ENCODE results near the gene TSSK2. TPM values are rescaled to one million over a fixed set of nuclear protein-coding genes. Genes with fewer than 3 reads are reported as not detected.

The TSSK2 gene
- total RNA-seq, 4 donors from 2014 or later, result not detected

Other genes with a start within 250 kb of the TSSK2 start
- 1 to 10 TPM in 2 of 4 donors, under 1 TPM in 1, not detected in 1; 0.79 to 3.4 (median 1.5) TPM for gene DGCR6, start 225.0 kb upstream of the TSSK2 start, total RNA-seq
- 10 to 100 TPM in 2 of 4 donors, 1 to 10 TPM in 2; 3.5 to 14.2 (median 9.3) TPM for gene PRODH, start 195.0 kb upstream of the TSSK2 start, total RNA-seq
- 100 to 1,000 TPM in 1 of 4 donors, 10 to 100 TPM in 3; 71.6 to 106 (median 94.3) TPM for gene DGCR2, start 8.9 kb upstream of the TSSK2 start, total RNA-seq
- gene ESS2, start 13.3 kb downstream of the TSSK2 start, total RNA-seq, result 10 to 100 TPM in 2 of 4 donors, 1 to 10 TPM in 2; 3.8 to 13.7 (median 10.4) TPM
- gene GSC2, start 19.0 kb downstream of the TSSK2 start, total RNA-seq, result not detected
- 100 to 1,000 TPM in 3 of 4 donors, 10 to 100 TPM in 1; 80.2 to 146 (median 132) TPM for gene SLC25A1, start 47.4 kb downstream of the TSSK2 start, total RNA-seq
- 1 to 10 TPM; 3.8 to 8.6 (median 5.6) TPM for gene CLTCL1, start 160.4 kb downstream of the TSSK2 start, total RNA-seq

Measured in transverse colon (tissue), 4 donors.